ENCODE results near the gene RECK. TPM values are rescaled to one million over a fixed set of nuclear protein-coding genes. Genes with fewer than 3 reads are reported as not detected.

The RECK gene
- total RNA-seq, 1 donor from 2014 or later, result 11.1 TPM

DNA sequence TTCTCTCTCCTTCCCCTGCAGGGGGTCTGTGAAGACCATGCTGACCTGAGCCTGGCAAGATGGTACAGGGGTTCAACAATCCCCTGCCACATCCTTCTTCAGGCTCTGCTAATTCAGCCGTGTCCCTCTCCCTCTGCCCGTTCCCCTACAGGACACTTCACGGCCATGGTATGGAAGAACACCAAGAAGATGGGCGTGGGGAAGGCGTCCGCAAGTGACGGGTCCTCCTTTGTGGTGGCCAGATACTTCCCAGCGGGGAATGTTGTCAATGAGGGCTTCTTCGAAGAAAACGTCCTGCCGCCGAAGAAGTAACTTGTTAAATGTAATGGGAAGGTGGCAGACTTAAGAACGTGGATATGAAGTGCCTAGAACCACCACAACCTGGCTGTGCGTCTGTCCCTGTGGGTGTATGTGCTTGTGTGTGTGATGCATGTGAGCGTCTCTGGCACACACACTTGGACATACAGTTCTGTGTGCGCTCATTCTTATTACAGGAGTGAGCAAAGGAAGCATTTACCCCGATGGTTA, 125.6 kb downstream of the RECK start:
- peaks cover 15% of the 10 kb centered on the region for H3K4me1 Mint-ChIP-seq (ENCODE audit: low read depth, unreplicated experiment)
- no peak overlapping the region for H3K27ac Mint-ChIP-seq (ENCODE audit: unreplicated experiment)
- peaks cover 23% of the 10 kb centered on the region for H3K36me3 Mint-ChIP-seq (ENCODE audit: unreplicated experiment)
- TF ChIP-seq, protein P1, sequence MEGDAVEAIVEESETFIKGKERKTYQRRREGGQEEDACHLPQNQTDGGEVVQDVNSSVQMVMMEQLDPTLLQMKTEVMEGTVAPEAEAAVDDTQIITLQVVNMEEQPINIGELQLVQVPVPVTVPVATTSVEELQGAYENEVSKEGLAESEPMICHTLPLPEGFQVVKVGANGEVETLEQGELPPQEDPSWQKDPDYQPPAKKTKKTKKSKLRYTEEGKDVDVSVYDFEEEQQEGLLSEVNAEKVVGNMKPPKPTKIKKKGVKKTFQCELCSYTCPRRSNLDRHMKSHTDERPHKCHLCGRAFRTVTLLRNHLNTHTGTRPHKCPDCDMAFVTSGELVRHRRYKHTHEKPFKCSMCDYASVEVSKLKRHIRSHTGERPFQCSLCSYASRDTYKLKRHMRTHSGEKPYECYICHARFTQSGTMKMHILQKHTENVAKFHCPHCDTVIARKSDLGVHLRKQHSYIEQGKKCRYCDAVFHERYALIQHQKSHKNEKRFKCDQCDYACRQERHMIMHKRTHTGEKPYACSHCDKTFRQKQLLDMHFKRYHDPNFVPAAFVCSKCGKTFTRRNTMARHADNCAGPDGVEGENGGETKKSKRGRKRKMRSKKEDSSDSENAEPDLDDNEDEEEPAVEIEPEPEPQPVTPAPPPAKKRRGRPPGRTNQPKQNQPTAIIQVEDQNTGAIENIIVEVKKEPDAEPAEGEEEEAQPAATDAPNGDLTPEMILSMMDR (IDR thresholded peaks at IDR 0.05; ENCODE audit: partially characterized antibody, unreplicated experiment), result no peak
- no peak overlapping the region for H3K4me3 Mint-ChIP-seq (ENCODE audit: unreplicated experiment)
- H3K27me3 Mint-ChIP-seq (ENCODE audit: unreplicated experiment), result peaks cover 12% of the 10 kb centered on the region
- peaks cover 12% of the 10 kb centered on the region for H3K9me3 Mint-ChIP-seq (ENCODE audit: unreplicated experiment)
- DNase-seq, result no peak

DNA sequence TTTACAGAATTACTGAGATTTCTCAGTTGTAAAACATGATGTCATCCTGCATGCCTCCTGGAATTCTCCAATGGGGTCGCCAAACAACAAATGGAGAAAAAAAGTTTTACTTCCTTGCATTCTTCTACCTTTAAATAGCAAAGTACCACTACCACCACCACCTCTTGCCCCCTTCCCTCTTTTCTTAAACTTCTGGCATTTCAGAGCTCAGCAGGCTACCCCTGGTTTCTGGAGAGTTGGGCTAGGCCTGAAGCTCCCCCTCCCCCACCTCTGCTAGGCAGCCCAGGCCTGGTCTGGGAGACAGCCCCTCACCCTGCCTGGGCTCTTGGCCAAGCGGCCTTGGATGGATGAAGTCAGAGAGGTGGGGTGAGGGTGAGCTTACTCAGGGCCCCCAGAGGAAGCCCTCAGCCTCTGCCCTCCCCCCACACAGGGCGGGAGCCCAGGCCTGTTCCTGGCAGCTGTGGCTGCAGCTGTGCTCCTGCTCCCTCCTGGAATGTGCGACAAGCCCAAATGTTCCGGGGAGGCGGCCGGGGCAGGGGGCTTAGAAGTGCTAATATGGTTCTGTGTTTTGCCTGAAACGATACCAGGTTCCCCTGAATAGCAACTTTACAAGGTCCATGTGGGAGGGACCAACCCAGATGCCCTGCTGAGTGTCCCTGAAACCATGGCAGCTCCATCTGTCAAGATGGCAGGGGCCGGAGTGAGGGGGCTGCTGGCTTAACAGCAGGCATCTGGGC, 126.5 kb downstream of the RECK start:
- Mint-ChIP-seq H3K9me3 (ENCODE audit: unreplicated experiment) (peaks cover 10% of the 10 kb centered on the region), H3K4me3 (ENCODE audit: unreplicated experiment) (peak overlapping the region; percentile 64), H3K36me3 (ENCODE audit: unreplicated experiment) (peaks cover 14% of the 10 kb centered on the region), H3K27me3 (ENCODE audit: unreplicated experiment) (peaks cover 12% of the 10 kb centered on the region), H3K27ac (ENCODE audit: unreplicated experiment) (peak overlapping the region; percentile 87), H3K4me1 (ENCODE audit: low read depth, unreplicated experiment) (peaks cover 15% of the 10 kb centered on the region)
- peak; percentile 56 for DNase-seq
- TF ChIP-seq, protein P1 (IDR thresholded peaks at IDR 0.05; ENCODE audit: partially characterized antibody, unreplicated experiment), result no peak

DNA sequence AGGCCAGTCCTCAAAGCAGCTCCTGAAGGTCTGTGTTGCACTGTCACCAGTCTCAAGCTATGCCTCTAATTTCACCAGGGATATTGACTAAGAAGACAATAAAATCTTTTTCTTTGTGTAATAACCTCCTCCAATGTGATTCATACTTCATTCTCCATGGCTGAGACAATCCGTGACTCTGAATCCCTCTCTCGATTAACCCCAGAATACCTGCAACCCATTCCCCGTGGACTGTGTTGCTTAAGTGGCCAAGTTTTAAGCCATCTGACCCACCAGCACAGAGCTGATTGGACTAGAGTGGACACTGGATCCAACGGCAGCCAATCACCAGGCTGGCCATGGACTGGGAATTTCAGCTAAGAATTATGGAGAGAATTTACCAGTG, 127.1 kb downstream of the RECK start:
- Mint-ChIP-seq H3K27ac (ENCODE audit: unreplicated experiment) (peak overlapping the region; percentile 87), H3K27me3 (ENCODE audit: unreplicated experiment) (peaks cover 12% of the 10 kb centered on the region), H3K36me3 (ENCODE audit: unreplicated experiment) (peaks cover 8% of the 10 kb centered on the region), H3K9me3 (ENCODE audit: unreplicated experiment) (peaks cover 10% of the 10 kb centered on the region), H3K4me3 (ENCODE audit: unreplicated experiment) (peak overlapping the region; percentile 52), H3K4me1 (ENCODE audit: low read depth, unreplicated experiment) (peaks cover 15% of the 10 kb centered on the region)
- no peak for DNase-seq
- TF ChIP-seq, protein P1 (IDR thresholded peaks at IDR 0.05; ENCODE audit: partially characterized antibody, unreplicated experiment), result no peak

DNA sequence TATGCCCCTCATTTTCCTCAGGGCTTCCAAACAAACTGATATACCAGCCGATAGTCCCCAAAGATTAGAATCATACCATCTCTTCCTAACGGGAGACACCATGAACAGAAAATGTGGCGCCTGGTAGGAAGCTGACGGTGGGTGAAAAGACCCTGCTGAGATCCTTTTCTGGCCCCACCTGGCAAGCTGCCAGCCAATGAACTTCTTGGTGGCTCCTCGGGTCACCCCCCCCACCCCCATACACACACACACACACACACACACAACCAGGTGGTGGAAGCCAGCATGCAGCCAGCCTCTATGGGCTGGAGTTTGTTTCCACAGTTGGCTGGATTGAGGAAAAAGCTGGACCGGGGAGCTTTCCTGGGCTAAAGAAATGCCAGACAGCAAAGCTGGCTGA, 127.7 kb downstream of the RECK start:
- no peak for DNase-seq
- H3K9me3 Mint-ChIP-seq (ENCODE audit: unreplicated experiment), result peaks cover 10% of the 10 kb centered on the region
- no peak overlapping the region for H3K4me3 Mint-ChIP-seq (ENCODE audit: unreplicated experiment)
- TF ChIP-seq, protein P1 (IDR thresholded peaks at IDR 0.05; ENCODE audit: partially characterized antibody, unreplicated experiment), result no peak
- H3K27me3 Mint-ChIP-seq (ENCODE audit: unreplicated experiment), result peaks cover 12% of the 10 kb centered on the region
- peaks cover 3% of the 10 kb centered on the region for H3K36me3 Mint-ChIP-seq (ENCODE audit: unreplicated experiment)
- peak overlapping the region; percentile 87 for H3K27ac Mint-ChIP-seq (ENCODE audit: unreplicated experiment)
- peaks cover 15% of the 10 kb centered on the region for H3K4me1 Mint-ChIP-seq (ENCODE audit: low read depth, unreplicated experiment)

DNA sequence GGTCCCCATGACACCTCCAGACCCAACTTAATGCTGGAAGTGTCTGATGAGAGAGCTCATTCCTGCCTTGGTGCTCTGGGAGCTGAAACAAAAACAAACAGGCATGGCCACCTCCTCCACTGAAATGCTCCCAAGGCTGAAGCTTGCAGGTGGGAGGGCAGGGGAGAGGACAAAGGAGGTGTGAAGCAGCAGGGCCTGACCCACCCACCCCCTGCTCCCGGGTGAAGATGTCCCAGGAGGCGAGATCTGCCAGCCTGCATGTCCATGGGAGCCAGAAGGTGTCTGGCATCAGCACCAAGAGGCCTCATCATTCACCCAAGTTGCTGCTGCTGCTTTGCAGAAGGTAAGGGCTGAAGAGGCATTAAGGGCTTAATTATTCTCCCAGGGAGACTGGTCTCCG, 128.3 kb downstream of the RECK start:
- Mint-ChIP-seq H3K27me3 (ENCODE audit: unreplicated experiment) (peaks cover 12% of the 10 kb centered on the region), H3K4me3 (ENCODE audit: unreplicated experiment) (peak overlapping the region; percentile 12), H3K27ac (ENCODE audit: unreplicated experiment) (peak overlapping the region; percentile 43), H3K4me1 (ENCODE audit: low read depth, unreplicated experiment) (peaks cover 15% of the 10 kb centered on the region), H3K9me3 (ENCODE audit: unreplicated experiment) (peaks cover 10% of the 10 kb centered on the region), H3K36me3 (ENCODE audit: unreplicated experiment) (no peaks in the 10 kb centered on the region)
- no peak for DNase-seq
- TF ChIP-seq, protein P1 (IDR thresholded peaks at IDR 0.05; ENCODE audit: partially characterized antibody, unreplicated experiment), result no peak
